Activated T-cell treated with anti-CD3 and anti-CD28 coated beads, Interleukin-2, amount 50 U/mL, for 4 hours (primary cell): ENCODE results near the gene C6orf120. TPM values are rescaled to one million over a fixed set of nuclear protein-coding genes. Genes with fewer than 3 reads are reported as not detected.
"Not testable (repeated sequence)": the region's sequence is repeated elsewhere in the genome, so short reads cannot be mapped to it uniquely, and the experiment has no call there.

Experiments used
- ATAC-seq, 2 donors: fragments of 200-7000 bp; cut with Tn5 transposase; one replicate each; pipeline ENCODE4 v1.10.0; 2021
- DNase-seq: peaks from one replicate; pipeline ENCODE4 v3.0.0-alpha.2; 2020
- H3K27me3 Mint-ChIP-seq: one replicate; pipeline ENCODE4 v1.8.0; 2021; ENCODE audit warnings: low read depth, mixed read lengths
- H3K36me3 Mint-ChIP-seq: one replicate; pipeline ENCODE4 v1.8.0; 2022; ENCODE audit warnings: mixed read lengths; ENCODE audit not compliant: insufficient read depth
- H3K4me1 Mint-ChIP-seq: one replicate; pipeline ENCODE4 v1.8.0; 2021; ENCODE audit warnings: low read depth, mixed read lengths
- H3K4me3 Mint-ChIP-seq: one replicate; pipeline ENCODE4 v1.8.0; 2021; ENCODE audit warnings: mild to moderate bottlenecking, moderate library complexity, mixed read lengths
- H3K9me3 Mint-ChIP-seq: one replicate; pipeline ENCODE4 v1.8.0; 2021; ENCODE audit warnings: mixed read lengths
- total RNA-seq, 3 donors: library from RNA; stranded (reverse); gene quantifications; one replicate each; pipeline ENCODE4 v1.2.1, GENCODE V29; 2021

C6orf120 gene
- total RNA-seq, 3 donors from 2014 or later = 31.2 to 32.0 (median 31.4) TPM

GRCh38 chr6:169667716-169668115 is 34.2 kb upstream of the C6orf120 start:
- Mint-ChIP-seq H3K36me3 (peaks cover 23% of the 10 kb centered on the region), H3K9me3 (no peaks in the 10 kb centered on the region), H3K4me1 (peaks cover 10% of the 10 kb centered on the region), H3K27me3 (no peaks in the 10 kb centered on the region), H3K4me3 (no peak overlapping the region)
- DNase-seq (no peak), ATAC-seq (no peak)

- ATAC-seq (no peak), DNase-seq (no peak)
- peaks cover 18% of the 10 kb centered on the region for H3K36me3 Mint-ChIP-seq
- peaks cover 10% of the 10 kb centered on the region for H3K4me1 Mint-ChIP-seq
- no peaks in the 10 kb centered on the region for H3K9me3 Mint-ChIP-seq
- H3K27me3 Mint-ChIP-seq = no peaks in the 10 kb centered on the region
- no peak overlapping the region for H3K4me3 Mint-ChIP-seq
Measured at GRCh38 chr6:169668203-169668847, 33.6 kb upstream of the C6orf120 start.

DNA sequence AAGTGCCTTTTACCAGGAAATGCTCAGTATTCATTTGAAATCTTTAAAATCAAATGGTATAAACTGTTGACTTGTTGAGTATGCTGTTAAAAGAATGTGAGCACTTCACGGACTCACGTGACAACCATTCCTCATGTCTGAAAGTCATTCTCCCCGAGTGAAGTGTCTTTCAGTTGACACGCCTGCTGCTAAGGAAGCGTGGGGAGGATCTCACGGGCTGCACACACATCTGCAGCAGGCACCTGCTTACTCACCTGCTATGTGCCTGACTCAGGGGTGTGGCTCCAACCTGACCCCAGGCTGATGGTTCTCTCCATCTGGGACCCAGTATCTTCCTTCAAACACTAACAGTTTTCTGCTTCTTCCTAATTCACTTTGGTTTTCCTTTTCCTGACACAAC is 32.8 kb upstream of the C6orf120 start:
- no peak overlapping the region for H3K4me3 Mint-ChIP-seq
- ATAC-seq (no peak), DNase-seq (no peak)
- H3K4me1 Mint-ChIP-seq = peaks cover 10% of the 10 kb centered on the region
- H3K36me3 Mint-ChIP-seq = peaks cover 15% of the 10 kb centered on the region
- no peaks in the 10 kb centered on the region for H3K27me3 Mint-ChIP-seq
- no peaks in the 10 kb centered on the region for H3K9me3 Mint-ChIP-seq

- no peak for ATAC-seq
- Mint-ChIP-seq H3K9me3 (no peaks in the 10 kb centered on the region), H3K4me1 (peaks cover 10% of the 10 kb centered on the region), H3K4me3 (no peak overlapping the region), H3K27me3 (no peaks in the 10 kb centered on the region), H3K36me3 (peaks cover 16% of the 10 kb centered on the region)
- DNase-seq = no peak
Measured at GRCh38 chr6:169669889-169670288, 32.0 kb upstream of the C6orf120 start.

- H3K36me3 Mint-ChIP-seq = peaks cover 21% of the 10 kb centered on the region
- no peaks in the 10 kb centered on the region for H3K9me3 Mint-ChIP-seq
- H3K27me3 Mint-ChIP-seq = no peaks in the 10 kb centered on the region
- no peak for DNase-seq
- H3K4me1 Mint-ChIP-seq = peaks cover 10% of the 10 kb centered on the region
- ATAC-seq = no peak
- H3K4me3 Mint-ChIP-seq = no peak overlapping the region
Measured at GRCh38 chr6:169671563-169671962, 30.4 kb upstream of the C6orf120 start.

DNA sequence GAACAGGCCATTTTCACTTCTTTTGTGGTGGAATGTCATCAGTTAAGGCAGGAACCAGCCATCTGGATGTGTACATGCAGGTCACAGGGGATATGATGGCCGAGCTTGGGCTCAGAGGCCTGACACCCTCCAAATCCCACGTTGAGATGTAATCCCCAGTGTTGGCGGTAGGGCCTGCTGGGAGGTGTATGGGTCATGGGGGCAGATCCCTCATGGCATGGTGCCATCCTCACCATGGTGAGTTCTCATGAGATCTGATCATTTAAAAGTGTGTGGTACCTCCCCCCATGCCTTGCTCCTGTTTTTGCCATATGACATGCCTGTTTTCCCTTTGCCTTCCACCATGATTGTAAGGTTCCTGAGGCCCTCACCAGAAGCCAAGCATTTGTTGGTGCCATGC is 26.9 kb upstream of the C6orf120 start:
- Mint-ChIP-seq H3K9me3 (no peaks in the 10 kb centered on the region), H3K4me1 (peaks cover 1% of the 10 kb centered on the region), H3K36me3 (peaks cover 30% of the 10 kb centered on the region), H3K27me3 (no peaks in the 10 kb centered on the region), H3K4me3 (no peak overlapping the region)
- ATAC-seq (no peak), DNase-seq (no peak)

GRCh38 chr6:169677096-169677495 is 24.8 kb upstream of the C6orf120 start:
- Mint-ChIP-seq H3K4me3 (no peak overlapping the region), H3K4me1 (no peaks in the 10 kb centered on the region), H3K36me3 (peaks cover 41% of the 10 kb centered on the region), H3K9me3 (no peaks in the 10 kb centered on the region), H3K27me3 (no peaks in the 10 kb centered on the region)
- DNase-seq (no peak), ATAC-seq (no peak)

- Mint-ChIP-seq H3K9me3 (no peaks in the 10 kb centered on the region), H3K4me1 (no peaks in the 10 kb centered on the region), H3K36me3 (peaks cover 46% of the 10 kb centered on the region), H3K27me3 (no peaks in the 10 kb centered on the region), H3K4me3 (no peak overlapping the region)
- DNase-seq = no peak
- ATAC-seq = no peak
Measured at GRCh38 chr6:169678342-169678741, 23.6 kb upstream of the C6orf120 start.

GRCh38 chr6:169684056-169684455 is 17.9 kb upstream of the C6orf120 start:
- DNase-seq = no peak
- ATAC-seq = no peak
- no peak overlapping the region for H3K4me3 Mint-ChIP-seq
- peaks cover 24% of the 10 kb centered on the region for H3K9me3 Mint-ChIP-seq
- H3K27me3 Mint-ChIP-seq = no peaks in the 10 kb centered on the region
- H3K4me1 Mint-ChIP-seq = no peaks in the 10 kb centered on the region
- H3K36me3 Mint-ChIP-seq = peaks cover 57% of the 10 kb centered on the region

DNA sequence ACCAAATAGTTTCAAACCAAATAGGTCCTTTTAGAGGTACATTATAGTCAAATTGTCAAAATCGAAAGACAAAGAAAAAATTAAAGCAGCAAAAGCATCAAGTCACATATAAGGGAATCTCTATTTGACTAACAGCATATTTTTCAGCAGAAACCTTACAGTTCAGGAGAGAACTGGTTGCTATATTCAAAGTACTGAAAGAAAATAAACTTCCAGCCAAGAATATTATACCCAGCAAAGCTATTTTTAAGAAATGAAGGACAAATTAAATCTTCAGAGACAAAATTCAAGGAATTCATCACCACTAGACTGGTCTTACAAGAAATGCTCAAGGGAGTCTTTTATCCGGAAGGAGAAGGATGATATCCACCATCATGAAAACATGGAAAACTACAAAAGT is 16.1 kb upstream of the C6orf120 start:
- Mint-ChIP-seq H3K4me1 (no peaks in the 10 kb centered on the region), H3K27me3 (no peaks in the 10 kb centered on the region), H3K9me3 (peaks cover 24% of the 10 kb centered on the region), H3K4me3 (no peak overlapping the region), H3K36me3 (peaks cover 51% of the 10 kb centered on the region)
- DNase-seq = no peak
- no peak for ATAC-seq

GRCh38 chr6:169689287-169689686 is 12.6 kb upstream of the C6orf120 start:
- Mint-ChIP-seq H3K36me3 (peaks cover 45% of the 10 kb centered on the region), H3K27me3 (no peaks in the 10 kb centered on the region), H3K9me3 (peaks cover 35% of the 10 kb centered on the region), H3K4me1 (no peaks in the 10 kb centered on the region), H3K4me3 (no peak overlapping the region)
- no peak for ATAC-seq
- DNase-seq = no peak

DNA sequence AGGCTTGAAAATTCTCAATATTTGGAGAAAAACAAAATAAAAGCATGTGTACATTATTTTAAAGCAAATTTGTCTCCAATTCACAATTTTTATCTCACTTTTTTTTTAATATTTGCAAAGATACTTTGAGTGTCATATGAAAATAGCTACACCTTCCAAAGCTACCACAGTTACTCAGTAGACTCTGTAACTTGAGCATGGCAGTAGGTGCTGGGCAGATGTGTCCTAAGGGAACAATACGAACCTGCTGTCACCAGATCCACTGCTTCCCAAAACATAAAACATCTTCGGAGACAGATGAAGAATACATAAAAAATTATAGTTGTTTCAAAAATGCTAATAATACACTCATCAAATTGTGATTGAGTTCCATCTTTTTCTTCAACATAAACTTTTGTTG is 10.7 kb upstream of the C6orf120 start:
- H3K4me3 Mint-ChIP-seq = no peak overlapping the region
- peaks cover 20% of the 10 kb centered on the region for H3K9me3 Mint-ChIP-seq
- H3K4me1 Mint-ChIP-seq = no peaks in the 10 kb centered on the region
- DNase-seq = no peak
- peaks cover 36% of the 10 kb centered on the region for H3K36me3 Mint-ChIP-seq
- ATAC-seq = no peak
- no peaks in the 10 kb centered on the region for H3K27me3 Mint-ChIP-seq

- Mint-ChIP-seq H3K9me3 (peaks cover 11% of the 10 kb centered on the region), H3K4me1 (no peaks in the 10 kb centered on the region), H3K4me3 (no peak overlapping the region), H3K27me3 (no peaks in the 10 kb centered on the region), H3K36me3 (peaks cover 26% of the 10 kb centered on the region)
- no peak for ATAC-seq
- DNase-seq = no peak
Measured at GRCh38 chr6:169692516-169692915, 9.4 kb upstream of the C6orf120 start.

GRCh38 chr6:169695131-169695530 is 6.8 kb upstream of the C6orf120 start:
- H3K4me3 Mint-ChIP-seq = no peak overlapping the region
- peaks cover 19% of the 10 kb centered on the region for H3K36me3 Mint-ChIP-seq
- peaks cover 9% of the 10 kb centered on the region for H3K4me1 Mint-ChIP-seq
- no peaks in the 10 kb centered on the region for H3K27me3 Mint-ChIP-seq
- DNase-seq (no peak), ATAC-seq (no peak)
- H3K9me3 Mint-ChIP-seq = peaks cover 11% of the 10 kb centered on the region

DNA sequence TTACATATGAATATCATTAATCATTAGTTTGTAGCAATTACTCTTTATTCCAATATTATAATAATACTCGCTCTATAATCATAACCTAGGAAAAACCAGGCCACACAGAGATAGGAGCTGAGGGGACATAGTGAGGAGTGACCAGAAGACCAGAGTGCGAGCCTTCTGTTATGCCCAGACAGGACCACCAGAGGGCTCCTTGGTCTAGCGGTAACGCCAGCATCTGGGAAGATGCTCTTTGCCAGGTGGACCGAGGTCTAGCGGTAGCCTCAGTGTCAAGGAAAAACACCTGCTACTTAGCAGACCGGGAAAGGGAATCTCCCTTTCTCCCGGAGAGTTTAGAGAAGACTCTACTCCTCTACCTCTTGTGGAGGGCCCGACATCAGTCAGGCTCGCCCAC is 4.8 kb upstream of the C6orf120 start:
- not testable (repeated sequence) for H3K9me3 Mint-ChIP-seq, H3K27me3 Mint-ChIP-seq, H3K4me3 Mint-ChIP-seq, ATAC-seq, DNase-seq
- Mint-ChIP-seq H3K36me3 (peaks cover 12% of the 10 kb centered on the region), H3K4me1 (peaks cover 15% of the 10 kb centered on the region)
